ENCODE data around the gene GDF7.

Gene GDF7

DNA sequence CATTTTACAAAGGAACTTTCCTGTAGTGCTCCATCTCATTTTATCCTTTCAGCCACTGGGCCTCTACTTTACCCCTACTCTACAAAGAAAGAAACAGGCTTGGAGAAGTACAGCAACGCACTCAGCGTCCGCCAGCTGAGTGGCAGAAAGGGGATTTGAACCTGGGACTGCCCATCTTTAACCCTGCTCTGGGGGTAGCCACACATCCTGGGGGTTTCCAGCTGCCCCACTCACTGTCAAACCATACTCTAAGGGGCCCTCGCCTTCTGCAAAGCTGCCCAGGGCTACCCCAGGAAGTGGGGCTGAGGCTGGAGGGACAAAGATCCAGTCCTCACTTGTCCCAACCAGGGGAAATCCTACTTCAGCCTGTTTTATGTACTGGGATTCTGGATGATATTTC, 33.9 kb upstream of the GDF7 start:
- Histone ChIP-seq H3K36me3 (ENCODE audit: control insufficient read depth in 1 of 2, insufficient read depth in 2 of 2, low read depth in 1 of 2, low read length in 2 of 2) (peaks cover 33 to 59% of the 10 kb centered on the region in 2 experiments), H3K27ac (ENCODE audit: low read length, poor library complexity, severe bottlenecking) (no peak overlapping the region), H3K9me3 (ENCODE audit: control insufficient read depth, low read length) (no peaks in the 10 kb centered on the region), H3K14ac (ENCODE audit: low read length in 2 of 2) (no peak overlapping the region), H2AFZ (ENCODE audit: low read depth, low read length) (no peak overlapping the region), H2BK15ac (ENCODE audit: low read depth, poor library complexity, severe bottlenecking) (no peak overlapping the region), H3K4ac (ENCODE audit: low read depth in 1 of 2, low read length in 2 of 2) (no peak overlapping the region), H2BK120ac (ENCODE audit: low read depth, low read length) (no peak overlapping the region), H3K18ac (ENCODE audit: low read depth in 1 of 2, low read length in 2 of 2) (no peak overlapping the region), H2BK12ac (ENCODE audit: low read length in 2 of 2) (no peak overlapping the region), H3K27me3 (ENCODE audit: control insufficient read depth in 1 of 2, insufficient read depth in 1 of 2, low read length in 2 of 2) (no peaks in the 10 kb centered on the region), H3K4me2 (ENCODE audit: low read length, poor library complexity, severe bottlenecking) (no peak overlapping the region), H4K91ac (ENCODE audit: low read length) (no peak overlapping the region), H3K9ac (ENCODE audit: low read length) (no peak overlapping the region), H2BK5ac (ENCODE audit: low read depth, low read length, poor library complexity, severe bottlenecking) (peak overlapping the region; percentile 63), H3K4me3 (ENCODE audit: insufficient read depth in 1 of 2, low read depth in 1 of 2, low read length in 2 of 2) (no peak overlapping the region), H3K4me1 (ENCODE audit: control insufficient read depth, insufficient read depth, low read depth, low read length) (peaks cover 38% of the 10 kb centered on the region), H3K23ac (ENCODE audit: low read length in 2 of 2) (no peak overlapping the region), H3K79me1 (replicated peaks; ENCODE audit: low read length, poor library complexity, severe bottlenecking) (peaks cover 14% of the 10 kb centered on the region), H2AK5ac (ENCODE audit: low read length, severe bottlenecking) (peak overlapping the region; percentile 80), H4K8ac (ENCODE audit: low read length) (no peak overlapping the region)
- 98% methylated on average over 4 of the region's 4 CpGs for WGBS
- no peak for DNase-seq

DNA sequence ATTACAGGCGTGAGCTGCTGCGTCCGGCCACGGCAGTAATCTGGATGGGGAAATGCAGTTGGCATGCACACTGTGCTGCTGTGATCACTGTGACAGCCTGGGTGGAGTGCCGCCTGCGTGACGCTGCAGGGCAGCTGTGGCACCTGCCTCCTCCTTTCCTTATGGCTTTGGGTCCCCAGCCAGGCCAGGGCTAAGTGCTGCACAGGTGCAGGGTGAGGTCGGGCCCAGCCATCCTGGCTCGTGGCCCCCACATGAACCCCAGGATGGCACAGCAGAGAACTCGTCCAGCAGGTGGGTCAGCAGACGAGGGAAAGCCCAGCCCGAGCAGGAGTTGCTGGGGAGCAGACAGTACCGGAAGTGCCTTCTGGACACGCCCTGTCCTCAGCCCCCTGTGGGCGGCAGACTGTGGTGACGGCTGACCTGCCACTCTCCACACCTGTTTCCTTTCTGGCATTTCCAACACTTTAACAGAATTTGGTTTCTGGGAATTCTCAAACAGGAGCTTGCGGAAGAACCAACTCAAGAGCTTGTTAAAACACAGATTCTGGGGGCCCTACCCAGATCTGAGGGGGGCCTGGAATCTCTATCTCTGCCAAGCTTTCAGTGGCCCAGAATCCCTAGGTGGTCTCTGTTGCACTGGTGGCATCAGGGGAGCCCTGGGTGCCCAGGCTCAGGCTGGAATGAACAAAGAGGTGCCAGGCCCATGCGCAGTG, 33.0 kb upstream of the GDF7 start:
- H2BK12ac ChIP-seq (ENCODE audit: low read length in 2 of 2), result peak overlapping the region; percentile 29 to 40
- H4K91ac ChIP-seq (ENCODE audit: low read length), result peak overlapping the region; percentile 66
- peak overlapping the region in 1 of 2 experiments; percentile 5 for H3K18ac ChIP-seq (ENCODE audit: low read depth in 1 of 2, low read length in 2 of 2)
- no peak overlapping the region for H3K23ac ChIP-seq (ENCODE audit: low read length in 2 of 2)
- H3K4me1 ChIP-seq (ENCODE audit: control insufficient read depth, insufficient read depth, low read depth, low read length), result peaks cover 37% of the 10 kb centered on the region
- H3K36me3 ChIP-seq (ENCODE audit: control insufficient read depth in 1 of 2, insufficient read depth in 2 of 2, low read depth in 1 of 2, low read length in 2 of 2), result peaks cover 42 to 64% of the 10 kb centered on the region in 2 experiments
- H2AK5ac ChIP-seq (ENCODE audit: low read length, severe bottlenecking), result peak overlapping the region; percentile 24
- no peak overlapping the region for H3K4ac ChIP-seq (ENCODE audit: low read depth in 1 of 2, low read length in 2 of 2)
- H4K8ac ChIP-seq (ENCODE audit: low read length), result peak overlapping the region; percentile 1
- peak overlapping the region; percentile 14 for H3K9ac ChIP-seq (ENCODE audit: low read length)
- no peaks in the 10 kb centered on the region for H3K27me3 ChIP-seq (ENCODE audit: control insufficient read depth in 1 of 2, insufficient read depth in 1 of 2, low read length in 2 of 2)
- H3K79me1 ChIP-seq (replicated peaks; ENCODE audit: low read length, poor library complexity, severe bottlenecking), result peaks cover 14% of the 10 kb centered on the region
- H2BK120ac ChIP-seq (ENCODE audit: low read depth, low read length), result no peak overlapping the region
- H3K4me2 ChIP-seq (ENCODE audit: low read length, poor library complexity, severe bottlenecking), result no peak overlapping the region
- no peak overlapping the region for H2AFZ ChIP-seq (ENCODE audit: low read depth, low read length)
- WGBS, result 94% methylated on average over 18 of the region's 18 CpGs
- H3K14ac ChIP-seq (ENCODE audit: low read length in 2 of 2), result no peak overlapping the region
- H2BK15ac ChIP-seq (ENCODE audit: low read depth, poor library complexity, severe bottlenecking), result no peak overlapping the region
- no peaks in the 10 kb centered on the region for H3K9me3 ChIP-seq (ENCODE audit: control insufficient read depth, low read length)
- no peak for DNase-seq
- H3K4me3 ChIP-seq (ENCODE audit: insufficient read depth in 1 of 2, low read depth in 1 of 2, low read length in 2 of 2), result no peak overlapping the region
- peak overlapping the region; percentile 80 for H2BK5ac ChIP-seq (ENCODE audit: low read depth, low read length, poor library complexity, severe bottlenecking)
- H3K27ac ChIP-seq (ENCODE audit: low read length, poor library complexity, severe bottlenecking), result peak overlapping the region; percentile 1

DNA sequence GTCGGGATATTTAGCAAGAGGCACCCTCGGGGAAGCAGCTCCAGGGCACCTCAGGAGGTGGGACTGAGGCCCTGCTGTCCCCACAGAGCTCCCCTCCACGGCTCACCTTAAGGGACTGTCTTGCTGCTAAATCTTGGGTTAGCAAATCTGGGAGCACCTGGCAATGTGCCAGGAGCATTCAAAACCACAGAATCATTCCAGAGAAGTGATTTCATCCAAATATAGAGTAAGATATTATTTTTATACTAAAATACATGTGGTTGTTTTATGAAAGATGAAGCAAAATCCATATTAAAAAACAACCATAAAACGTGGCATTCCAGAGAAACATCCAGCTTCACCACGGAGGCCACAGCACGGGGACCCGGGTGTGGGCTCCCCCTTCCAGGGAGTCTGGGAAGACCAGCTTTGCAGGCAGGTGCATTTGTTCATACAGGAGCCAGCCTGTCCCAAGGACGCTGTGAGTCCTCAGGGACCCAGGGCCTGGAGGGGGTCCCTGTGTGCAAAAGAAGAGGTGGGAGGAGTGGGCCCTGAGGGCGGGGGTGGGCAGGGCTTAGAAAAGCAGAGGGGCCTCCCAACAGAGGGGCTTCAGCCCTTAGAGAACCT, 32.3 kb upstream of the GDF7 start:
- no peak overlapping the region for H3K4me3 ChIP-seq (ENCODE audit: insufficient read depth in 1 of 2, low read depth in 1 of 2, low read length in 2 of 2)
- H3K9me3 ChIP-seq (ENCODE audit: control insufficient read depth, low read length), result no peaks in the 10 kb centered on the region
- H3K9ac ChIP-seq (ENCODE audit: low read length), result peak overlapping the region; percentile 14
- peak; percentile 43 for DNase-seq
- H3K4ac ChIP-seq (ENCODE audit: low read depth in 1 of 2, low read length in 2 of 2), result peak overlapping the region in 1 of 2 experiments; percentile 24
- peak overlapping the region; percentile 34 for H3K27ac ChIP-seq (ENCODE audit: low read length, poor library complexity, severe bottlenecking)
- no peak overlapping the region for H3K23ac ChIP-seq (ENCODE audit: low read length in 2 of 2)
- H3K4me2 ChIP-seq (ENCODE audit: low read length, poor library complexity, severe bottlenecking), result no peak overlapping the region
- H2BK5ac ChIP-seq (ENCODE audit: low read depth, low read length, poor library complexity, severe bottlenecking), result peak overlapping the region; percentile 80
- no peak overlapping the region for H2BK120ac ChIP-seq (ENCODE audit: low read depth, low read length)
- no peaks in the 10 kb centered on the region for H3K27me3 ChIP-seq (ENCODE audit: control insufficient read depth in 1 of 2, insufficient read depth in 1 of 2, low read length in 2 of 2)
- H3K4me1 ChIP-seq (ENCODE audit: control insufficient read depth, insufficient read depth, low read depth, low read length), result peaks cover 31% of the 10 kb centered on the region
- H2BK15ac ChIP-seq (ENCODE audit: low read depth, poor library complexity, severe bottlenecking), result no peak overlapping the region
- WGBS, result 90% methylated on average over 9 of the region's 9 CpGs
- no peak overlapping the region for H2BK12ac ChIP-seq (ENCODE audit: low read length in 2 of 2)
- H2AK5ac ChIP-seq (ENCODE audit: low read length, severe bottlenecking), result peak overlapping the region; percentile 92
- no peak overlapping the region for H4K91ac ChIP-seq (ENCODE audit: low read length)
- no peak overlapping the region for H3K14ac ChIP-seq (ENCODE audit: low read length in 2 of 2)
- H2AFZ ChIP-seq (ENCODE audit: low read depth, low read length), result no peak overlapping the region
- no peak overlapping the region for H4K8ac ChIP-seq (ENCODE audit: low read length)
- H3K36me3 ChIP-seq (ENCODE audit: control insufficient read depth in 1 of 2, insufficient read depth in 2 of 2, low read depth in 1 of 2, low read length in 2 of 2), result peaks cover 39 to 64% of the 10 kb centered on the region in 2 experiments
- peaks cover 14% of the 10 kb centered on the region for H3K79me1 ChIP-seq (replicated peaks; ENCODE audit: low read length, poor library complexity, severe bottlenecking)
- H3K18ac ChIP-seq (ENCODE audit: low read depth in 1 of 2, low read length in 2 of 2), result peak overlapping the region in 1 of 2 experiments; percentile 5

DNA sequence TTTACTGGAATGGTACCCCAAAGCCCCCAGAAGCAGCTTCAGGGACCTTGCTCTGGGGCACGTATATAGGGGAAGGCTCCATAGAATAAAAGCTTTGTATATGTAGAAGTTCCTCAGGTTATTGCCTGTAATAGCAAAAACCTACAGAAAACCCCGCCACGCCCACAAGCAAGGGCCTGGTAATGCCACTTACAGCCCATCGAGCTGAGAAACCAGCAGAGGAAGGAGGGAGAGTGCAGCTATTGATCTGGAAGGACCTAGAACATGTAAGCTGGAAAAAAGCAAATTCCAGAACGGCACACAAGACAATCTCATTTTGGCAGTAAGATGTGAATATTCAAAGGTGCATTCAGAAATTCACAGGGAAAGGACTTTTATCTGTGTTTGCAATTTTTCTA, 31.8 kb upstream of the GDF7 start:
- peaks cover 28% of the 10 kb centered on the region for H3K4me1 ChIP-seq (ENCODE audit: control insufficient read depth, insufficient read depth, low read depth, low read length)
- H2BK5ac ChIP-seq (ENCODE audit: low read depth, low read length, poor library complexity, severe bottlenecking), result peak overlapping the region; percentile 75
- H3K79me1 ChIP-seq (replicated peaks; ENCODE audit: low read length, poor library complexity, severe bottlenecking), result peaks cover 14% of the 10 kb centered on the region
- H3K9me3 ChIP-seq (ENCODE audit: control insufficient read depth, low read length), result no peaks in the 10 kb centered on the region
- H3K14ac ChIP-seq (ENCODE audit: low read length in 2 of 2), result no peak overlapping the region
- H2BK12ac ChIP-seq (ENCODE audit: low read length in 2 of 2), result no peak overlapping the region
- no peak overlapping the region for H2AFZ ChIP-seq (ENCODE audit: low read depth, low read length)
- H3K4me2 ChIP-seq (ENCODE audit: low read length, poor library complexity, severe bottlenecking), result no peak overlapping the region
- no peak overlapping the region for H3K23ac ChIP-seq (ENCODE audit: low read length in 2 of 2)
- H2AK5ac ChIP-seq (ENCODE audit: low read length, severe bottlenecking), result peak overlapping the region; percentile 92
- H4K8ac ChIP-seq (ENCODE audit: low read length), result no peak overlapping the region
- H4K91ac ChIP-seq (ENCODE audit: low read length), result no peak overlapping the region
- H2BK120ac ChIP-seq (ENCODE audit: low read depth, low read length), result no peak overlapping the region
- no peak overlapping the region for H3K4ac ChIP-seq (ENCODE audit: low read depth in 1 of 2, low read length in 2 of 2)
- peaks cover 41 to 65% of the 10 kb centered on the region in 2 experiments for H3K36me3 ChIP-seq (ENCODE audit: control insufficient read depth in 1 of 2, insufficient read depth in 2 of 2, low read depth in 1 of 2, low read length in 2 of 2)
- H3K4me3 ChIP-seq (ENCODE audit: insufficient read depth in 1 of 2, low read depth in 1 of 2, low read length in 2 of 2), result no peak overlapping the region
- H3K9ac ChIP-seq (ENCODE audit: low read length), result peak overlapping the region; percentile 52
- no peak for DNase-seq
- no peak overlapping the region for H2BK15ac ChIP-seq (ENCODE audit: low read depth, poor library complexity, severe bottlenecking)
- H3K27me3 ChIP-seq (ENCODE audit: control insufficient read depth in 1 of 2, insufficient read depth in 1 of 2, low read length in 2 of 2), result no peaks in the 10 kb centered on the region
- WGBS, result 88% methylated on average over 5 of the region's 5 CpGs
- no peak overlapping the region for H3K18ac ChIP-seq (ENCODE audit: low read depth in 1 of 2, low read length in 2 of 2)
- H3K27ac ChIP-seq (ENCODE audit: low read length, poor library complexity, severe bottlenecking), result peak overlapping the region; percentile 34

Data from mesenchymal stem cell (in vitro differentiated cells and primary cell).